AG04449 (cell line): ENCODE measurements around the gene RIMKLA.

Experiments used
- CTCF ChIA-PET: fragments of 350-600 bp; formaldehyde crosslinking; extraction: SDS; loops from one replicate; lab custom pipeline; 2021; ENCODE audit warnings: antibody characterized with exemption; lab: Yijun Ruan, JAX
- POLR2A ChIA-PET: fragments of 400-600, 350-600 bp; formaldehyde crosslinking; extraction: SDS; loops from one replicate; lab custom pipeline; 2020; ENCODE audit warnings: antibody characterized with exemption, inconsistent platforms; lab: Yijun Ruan, JAX
- DNase-seq: peaks from one replicate; pipeline ENCODE4 v3.0.0-alpha.2; 2010; ENCODE audit warnings: low read depth, low spot score
- H3K4me3 ChIP-seq: 2 replicates; pipeline ENCODE4 v1.5.1; 2011; ENCODE audit warnings: low read depth, mild to moderate bottlenecking, control low read depth, low read length
- CTCF ChIP-seq: IDR thresholded peaks from one replicate; pipeline ENCODE4 v1.5.1; 2011; ENCODE audit warnings: mild to moderate bottlenecking, moderate library complexity, low read length, control low read depth, inconsistent platforms; ENCODE audit not compliant: insufficient read depth; ENCODE audit errors: missing control alignments

RIMKLA gene

GRCh38 chr1:42456754-42457089 is 76.1 kb downstream of the RIMKLA start:
- peak overlapping the region; percentile 71 for H3K4me3 ChIP-seq
- DNase-seq = no peak
- CTCF ChIA-PET = interaction anchor here (0.9 kb wide), 1 partner anchor 309 kb away, joined by 3 read pairs; no protein-coding TSS in a partner anchor
- POLR2A ChIA-PET = interaction anchor here (0.6 to 1.0 kb wide), 5 partner anchors 16 to 169 kb away, joined by 3 to 4 read pairs (median 4); partner anchors contain the start of gene FOXJ3
- TF ChIP-seq CTCF = no peak

GRCh38 chr1:42461196-42461595 is 80.6 kb downstream of the RIMKLA start:
- DNase-seq = no peak
- no peak for TF ChIP-seq CTCF
- POLR2A ChIA-PET = no interaction called here
- H3K4me3 ChIP-seq = no peak overlapping the region
- CTCF ChIA-PET = no interaction called here

- ChIA-PET POLR2A (no interaction called here), CTCF (no interaction called here)
Observed at GRCh38 chr1:42462828-42463763, 82.5 kb downstream of the RIMKLA start, which contains the start of gene CCDC30. Gene CCDC30 (plus strand): TSS chr1:42463286. CDS start chr1:42480552, 17,266 bp downstream.

GRCh38 chr1:42463921-42464320 is 83.3 kb downstream of the RIMKLA start:
- CTCF ChIA-PET = no interaction called here
- peak overlapping the region; percentile 71; the same call in 1 of the 2 replicates for H3K4me3 ChIP-seq
- POLR2A ChIA-PET = no interaction called here
- DNase-seq = no peak
- TF ChIP-seq CTCF = no peak

More at GRCh38 chr1:42462828-42463763, 82.5 kb downstream of the RIMKLA start, which contains the start of gene CCDC30:
- peak within 1 kb of the TSS; percentile 71 for H3K4me3 ChIP-seq
- no peak for TF ChIP-seq CTCF
- peak; percentile 82 for DNase-seq

GRCh38 chr1:42466030-42466429 is 85.4 kb downstream of the RIMKLA start:
- CTCF ChIA-PET = no interaction called here
- DNase-seq = no peak
- POLR2A ChIA-PET = no interaction called here
- no peak for TF ChIP-seq CTCF
- H3K4me3 ChIP-seq = no peak overlapping the region

GRCh38 chr1:42469727-42470126 is 89.1 kb downstream of the RIMKLA start:
- no peak overlapping the region for H3K4me3 ChIP-seq
- no peak for TF ChIP-seq CTCF
- CTCF ChIA-PET = no interaction called here
- DNase-seq = no peak
- POLR2A ChIA-PET = no interaction called here
